MCF 10A (cell line): ENCODE measurements around the gene PSMD5. TPM values are rescaled to one million over a fixed set of nuclear protein-coding genes. Genes with fewer than 3 reads are reported as not detected.

Source experiments
- BruUV-seq: library from RNA; stranded (reverse); fragments of 400-500 nt; replicated peaks from 2 replicates; lab custom pipeline; 2021; lab: Mats Ljungman, UMichigan
- CTCF ChIA-PET: fragments of 300-600 bp; sonication (Branson Sonifier 250); formaldehyde crosslinking; extraction: SDS; loops from one replicate; lab custom pipeline; 2021; ENCODE audit warnings: antibody characterized with exemption, inconsistent platforms; lab: Yijun Ruan, JAX
- POLR2A ChIA-PET: fragments of 300-600, 350-650 bp; sonication (Branson Sonifier 250); formaldehyde crosslinking; extraction: SDS; loops from one replicate; lab custom pipeline; 2020; ENCODE audit warnings: antibody characterized with exemption, inconsistent platforms; lab: Yijun Ruan, JAX
- DNase-seq: peaks from one replicate; pipeline ENCODE4 v3.0.0-alpha.2; 2018; ENCODE audit not compliant: unreplicated experiment
- H3K27ac Mint-ChIP-seq: one replicate; pipeline ENCODE4 v1.8.0; 2022; ENCODE audit warnings: mild to moderate bottlenecking, low read depth, mixed read lengths; ENCODE audit not compliant: unreplicated experiment
- H3K27me3 Mint-ChIP-seq: one replicate; pipeline ENCODE4 v1.8.0; 2022; ENCODE audit warnings: mixed read lengths; ENCODE audit not compliant: insufficient read depth, unreplicated experiment
- H3K36me3 Mint-ChIP-seq: one replicate; pipeline ENCODE4 v1.8.0; 2022; ENCODE audit warnings: mild to moderate bottlenecking, moderate library complexity, mixed read lengths; ENCODE audit not compliant: insufficient read depth, unreplicated experiment
- H3K4me1 Mint-ChIP-seq: one replicate; pipeline ENCODE4 v1.8.0; 2022; ENCODE audit warnings: mixed read lengths; ENCODE audit not compliant: insufficient read depth, unreplicated experiment
- H3K4me3 Mint-ChIP-seq: one replicate; pipeline ENCODE4 v1.8.0; 2022; ENCODE audit warnings: mild to moderate bottlenecking, moderate library complexity, mixed read lengths; ENCODE audit not compliant: unreplicated experiment
- H3K9me3 Mint-ChIP-seq: one replicate; pipeline ENCODE4 v1.8.0; 2022; ENCODE audit warnings: mixed read lengths; ENCODE audit not compliant: unreplicated experiment
- intact Hi-C: fragments of 100-400 bp; cut with micrococcal nuclease; formaldehyde crosslinking; loops from 2 replicates; pipeline ENCODE4 v1.14.1; 2022
- total RNA-seq: library from RNA; stranded (reverse); gene quantifications from 2 replicates; pipeline ENCODE4 v1.2.3, GENCODE V29; 2022
- TF ChIP-seq, protein P1 (sequence below): fragments of 200-600 bp; IDR thresholded peaks from one replicate; pipeline ENCODE4 v1.8.0; 2022; ENCODE audit warnings: antibody characterized with exemption, mild to moderate bottlenecking; ENCODE audit not compliant: unreplicated experiment

The PSMD5 gene
- total RNA-seq, 1 experiment from 2014 or later: 71.0 TPM

DNA sequence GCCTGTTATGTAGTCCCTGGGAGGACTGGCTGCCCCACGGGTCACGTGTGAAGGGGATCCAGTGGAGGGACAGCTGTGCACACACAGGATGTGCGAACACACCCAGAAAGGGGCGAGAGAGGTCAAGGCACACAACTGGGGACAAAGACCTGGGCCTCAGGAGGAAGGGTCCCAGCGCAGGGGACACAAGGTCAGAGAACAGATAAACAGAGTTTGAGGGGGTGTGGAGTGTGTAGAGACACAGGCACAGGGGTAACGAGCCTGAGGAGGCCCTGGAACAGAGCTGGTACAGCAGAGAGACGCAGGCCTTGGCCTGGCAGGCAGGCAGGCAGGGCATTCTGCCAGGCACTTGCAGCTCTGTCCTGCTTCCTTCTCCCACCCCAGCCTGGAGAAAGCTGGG is 14.8 kb upstream of the PSMD5 start:
- Mint-ChIP-seq H3K4me1 (no peaks in the 10 kb centered on the region), H3K36me3 (peaks cover 28% of the 10 kb centered on the region), H3K4me3 (no peak overlapping the region), H3K27me3 (no peaks in the 10 kb centered on the region), H3K9me3 (no peaks in the 10 kb centered on the region), H3K27ac (no peak overlapping the region)
- ChIA-PET POLR2A (interaction anchor here (2.0 kb wide), 1 partner anchor 10 kb away, joined by 4 read pairs; no protein-coding TSS in a partner anchor), CTCF (no interaction called here)
- BruUV-seq: no TSS peak
- intact Hi-C loops: no loop called here
- TF ChIP-seq, protein P1, sequence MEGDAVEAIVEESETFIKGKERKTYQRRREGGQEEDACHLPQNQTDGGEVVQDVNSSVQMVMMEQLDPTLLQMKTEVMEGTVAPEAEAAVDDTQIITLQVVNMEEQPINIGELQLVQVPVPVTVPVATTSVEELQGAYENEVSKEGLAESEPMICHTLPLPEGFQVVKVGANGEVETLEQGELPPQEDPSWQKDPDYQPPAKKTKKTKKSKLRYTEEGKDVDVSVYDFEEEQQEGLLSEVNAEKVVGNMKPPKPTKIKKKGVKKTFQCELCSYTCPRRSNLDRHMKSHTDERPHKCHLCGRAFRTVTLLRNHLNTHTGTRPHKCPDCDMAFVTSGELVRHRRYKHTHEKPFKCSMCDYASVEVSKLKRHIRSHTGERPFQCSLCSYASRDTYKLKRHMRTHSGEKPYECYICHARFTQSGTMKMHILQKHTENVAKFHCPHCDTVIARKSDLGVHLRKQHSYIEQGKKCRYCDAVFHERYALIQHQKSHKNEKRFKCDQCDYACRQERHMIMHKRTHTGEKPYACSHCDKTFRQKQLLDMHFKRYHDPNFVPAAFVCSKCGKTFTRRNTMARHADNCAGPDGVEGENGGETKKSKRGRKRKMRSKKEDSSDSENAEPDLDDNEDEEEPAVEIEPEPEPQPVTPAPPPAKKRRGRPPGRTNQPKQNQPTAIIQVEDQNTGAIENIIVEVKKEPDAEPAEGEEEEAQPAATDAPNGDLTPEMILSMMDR: no peak
- DNase-seq: no peak

DNA sequence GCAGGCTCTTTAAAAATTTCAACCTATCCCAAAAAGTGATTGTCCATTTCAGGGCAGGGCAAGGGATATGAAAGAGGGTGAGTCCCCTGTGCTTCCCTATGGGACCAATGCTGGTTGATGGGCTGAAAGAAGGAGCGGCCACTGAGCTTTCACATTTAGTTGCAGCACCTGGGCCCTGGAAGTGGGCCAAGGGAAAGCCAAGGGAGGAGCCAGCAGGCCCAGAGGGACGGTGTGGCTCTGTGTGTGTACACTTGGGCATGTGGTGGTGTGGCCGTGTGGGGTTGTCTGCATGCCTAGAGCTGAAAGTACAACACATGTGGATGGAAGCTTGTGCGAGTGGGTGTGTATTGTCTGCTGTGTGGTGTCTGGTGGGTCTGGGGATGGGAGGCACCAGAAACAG is 14.0 kb upstream of the PSMD5 start:
- BruUV-seq: no TSS peak
- H3K4me3 Mint-ChIP-seq: no peak overlapping the region
- no peak overlapping the region for H3K27ac Mint-ChIP-seq
- no peaks in the 10 kb centered on the region for H3K9me3 Mint-ChIP-seq
- ChIA-PET CTCF (no interaction called here), POLR2A (interaction anchor here (0.5 to 1.4 kb wide), 3 partner anchors 11 to 28 kb away, joined by 3 read pairs; no protein-coding TSS in a partner anchor)
- no peak for DNase-seq
- TF ChIP-seq, protein P1: no peak
- H3K27me3 Mint-ChIP-seq: no peaks in the 10 kb centered on the region
- peaks cover 27% of the 10 kb centered on the region for H3K36me3 Mint-ChIP-seq
- intact Hi-C loops: no loop called here
- H3K4me1 Mint-ChIP-seq: no peaks in the 10 kb centered on the region

GRCh38 chr9:120855827-120856670 is 13.3 kb upstream of the PSMD5 start:
- Mint-ChIP-seq H3K27me3 (no peaks in the 10 kb centered on the region), H3K27ac (no peak overlapping the region), H3K4me1 (no peaks in the 10 kb centered on the region), H3K36me3 (peaks cover 22% of the 10 kb centered on the region), H3K9me3 (no peaks in the 10 kb centered on the region), H3K4me3 (no peak overlapping the region)
- no peak for DNase-seq
- intact Hi-C loops: no loop called here
- ChIA-PET CTCF (no interaction called here), POLR2A (interaction anchor here (0.5 to 1.4 kb wide), 5 partner anchors 12 to 101 kb away, joined by 3 to 4 read pairs (median 3); partner anchors contain the start of gene PSMD5)
- BruUV-seq: no TSS peak
- TF ChIP-seq, protein P1: no peak

- BruUV-seq: no TSS peak
- Mint-ChIP-seq H3K27ac (no peak overlapping the region), H3K4me1 (no peaks in the 10 kb centered on the region), H3K4me3 (no peak overlapping the region), H3K36me3 (peaks cover 20% of the 10 kb centered on the region), H3K9me3 (no peaks in the 10 kb centered on the region), H3K27me3 (no peaks in the 10 kb centered on the region)
- ChIA-PET CTCF (no interaction called here), POLR2A (interaction anchor here (1.4 kb wide), 1 partner anchor 13 kb away, joined by 4 read pairs; the partner anchor contains the start of gene PSMD5)
- intact Hi-C loops: no loop called here
- no peak for DNase-seq
- TF ChIP-seq, protein P1: no peak
These were observed 12.0 kb upstream of the PSMD5 start for GRCh38 chr9:120854596-120855327.
